Astrocyte (in vitro differentiated cells and primary cell): ENCODE results near the gene ABCC9.

Experiments used
- EZH2 ChIP-seq: IDR thresholded peaks from 2 replicates; pipeline ENCODE4 v1.6.1; 2012; ENCODE audit warnings: mild to moderate bottlenecking, low read length, inconsistent platforms; ENCODE audit not compliant: insufficient read depth
- TF ChIP-seq, protein P1 (sequence below): IDR thresholded peaks from 2 replicates; pipeline ENCODE4 v1.5.1; 2011; ENCODE audit warnings: low read depth, mild to moderate bottlenecking, inconsistent platforms, low read length, moderate library complexity; ENCODE audit not compliant: insufficient read depth

DNA sequence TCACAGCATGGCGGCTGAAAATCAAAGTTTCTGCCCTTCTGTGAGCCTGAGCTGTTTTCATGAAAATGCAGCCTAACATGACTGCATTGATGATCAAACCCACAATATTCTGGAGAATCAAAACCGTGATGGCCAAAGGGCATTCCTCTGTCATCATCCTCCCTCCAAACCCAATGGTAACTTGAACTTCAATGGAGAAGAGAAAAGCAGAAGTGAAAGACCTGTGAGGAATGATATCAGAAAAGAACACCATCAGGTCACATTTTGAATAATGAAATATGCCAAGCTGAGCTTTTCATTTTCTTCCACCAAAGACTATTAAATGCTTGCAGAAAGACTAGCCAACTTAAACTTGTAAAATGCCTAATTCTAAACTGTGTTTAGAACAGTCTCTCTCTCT is 174.8 kb downstream of the ABCC9 start:
- TF ChIP-seq, protein P1, sequence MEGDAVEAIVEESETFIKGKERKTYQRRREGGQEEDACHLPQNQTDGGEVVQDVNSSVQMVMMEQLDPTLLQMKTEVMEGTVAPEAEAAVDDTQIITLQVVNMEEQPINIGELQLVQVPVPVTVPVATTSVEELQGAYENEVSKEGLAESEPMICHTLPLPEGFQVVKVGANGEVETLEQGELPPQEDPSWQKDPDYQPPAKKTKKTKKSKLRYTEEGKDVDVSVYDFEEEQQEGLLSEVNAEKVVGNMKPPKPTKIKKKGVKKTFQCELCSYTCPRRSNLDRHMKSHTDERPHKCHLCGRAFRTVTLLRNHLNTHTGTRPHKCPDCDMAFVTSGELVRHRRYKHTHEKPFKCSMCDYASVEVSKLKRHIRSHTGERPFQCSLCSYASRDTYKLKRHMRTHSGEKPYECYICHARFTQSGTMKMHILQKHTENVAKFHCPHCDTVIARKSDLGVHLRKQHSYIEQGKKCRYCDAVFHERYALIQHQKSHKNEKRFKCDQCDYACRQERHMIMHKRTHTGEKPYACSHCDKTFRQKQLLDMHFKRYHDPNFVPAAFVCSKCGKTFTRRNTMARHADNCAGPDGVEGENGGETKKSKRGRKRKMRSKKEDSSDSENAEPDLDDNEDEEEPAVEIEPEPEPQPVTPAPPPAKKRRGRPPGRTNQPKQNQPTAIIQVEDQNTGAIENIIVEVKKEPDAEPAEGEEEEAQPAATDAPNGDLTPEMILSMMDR = no peak
- TF ChIP-seq EZH2 = no peak
